Endothelial cell of umbilical vein (primary cell): ENCODE results near the gene SVIL.

ENCODE experiments used
- CTCF ChIP-seq, 2 donors: IDR thresholded peaks; 1 replicate in 1 of 2; 2 replicates in 1 of 2; pipeline ENCODE4 v1.5.1; 2011; ENCODE audit warnings: low read length in 2 of 2, mild to moderate bottlenecking in 2 of 2, moderate library complexity in 2 of 2, control low read depth in 1 of 2, inconsistent platforms in 1 of 2, low read depth in 1 of 2; ENCODE audit not compliant: insufficient read depth in 1 of 2; ENCODE audit errors: extremely low read depth in 1 of 2
- GATA2 ChIP-seq: IDR thresholded peaks from 2 replicates; pipeline ENCODE4 v1.7.0; 2011; ENCODE audit warnings: low read depth, mild to moderate bottlenecking, moderate library complexity, mixed read lengths, low read length; ENCODE audit not compliant: insufficient read length, insufficient read depth
- JUN ChIP-seq: IDR thresholded peaks from 2 replicates; pipeline ENCODE4 v1.6.1; 2011; ENCODE audit warnings: borderline replicate concordance, low read depth; ENCODE audit not compliant: insufficient read length, insufficient read depth
- POLR2A ChIP-seq: IDR thresholded peaks from 2 replicates; pipeline ENCODE4 v1.6.1; 2012; ENCODE audit warnings: low read depth, mild to moderate bottlenecking, control low read depth, low read length
- POLR2AphosphoS5 ChIP-seq: IDR thresholded peaks from 2 replicates; pipeline ENCODE4 v1.6.1; 2012; ENCODE audit warnings: low read depth, mild to moderate bottlenecking, control low read depth, low read length, moderate library complexity; ENCODE audit not compliant: insufficient read depth

- TF ChIP-seq CTCF (IDR thresholded peaks at IDR 0.05; ENCODE audit: extremely low read depth in 1 of 2, insufficient read depth in 1 of 2, low read depth in 1 of 2, low read length in 2 of 2) (no peak), POLR2A (no peak), GATA2 (no peak), JUN (no peak), POLR2AphosphoS5 (no peak)
Measured at GRCh38 chr10:29501692-29502091, 133.1 kb downstream of the SVIL start.
